ENCODE data around the gene ERC2.

The ERC2 gene

DNA sequence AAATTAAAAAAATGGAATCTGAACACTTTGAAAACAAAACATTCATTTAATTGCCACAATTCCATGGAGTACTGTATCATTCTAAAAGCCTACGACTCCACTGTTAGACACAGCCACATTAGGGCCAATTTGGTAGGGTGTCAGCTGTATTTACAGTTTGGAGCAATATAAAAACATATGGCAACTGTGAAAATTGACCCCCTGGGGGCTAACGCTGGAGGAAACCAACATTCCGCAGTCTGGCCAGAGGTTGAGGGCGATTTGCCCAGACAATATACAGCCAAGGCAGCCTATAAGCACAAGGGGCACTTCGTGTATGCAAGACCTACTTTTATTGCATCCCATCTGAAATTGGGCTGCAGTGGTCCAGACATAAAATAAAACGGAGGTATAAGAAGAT, 504.7 kb downstream of the ERC2 start:
- no peak for DNase-seq

DNA sequence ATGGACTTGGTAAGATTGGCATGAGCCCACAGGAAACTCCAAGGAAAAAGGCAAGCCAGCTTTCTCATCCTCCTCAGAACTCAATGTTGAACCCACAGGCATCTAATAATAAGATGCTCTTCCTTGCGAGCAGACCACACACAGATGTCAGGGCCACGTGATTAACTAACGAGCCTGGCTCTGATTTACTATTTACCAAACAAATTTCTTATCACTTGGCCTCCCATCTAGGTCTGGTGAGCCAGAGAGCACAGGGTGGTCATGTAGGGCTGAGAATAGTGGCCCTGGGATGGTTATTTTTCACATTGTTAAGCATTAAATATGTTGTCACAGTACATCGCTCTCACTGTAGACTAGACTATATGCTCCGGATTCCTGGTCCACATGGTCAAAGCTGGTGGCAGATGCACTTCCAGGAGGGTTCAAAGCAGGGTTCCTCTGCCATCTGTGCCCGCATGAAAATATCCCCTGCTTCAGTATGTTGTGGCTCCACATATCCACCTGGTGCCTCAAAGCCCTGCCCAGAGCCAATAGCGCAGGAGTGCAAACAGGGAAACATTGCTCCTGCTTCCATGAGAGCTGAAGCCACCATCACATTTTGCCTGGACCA, 508.7 kb downstream of the ERC2 start:
- DNase-seq = no peak

DNA sequence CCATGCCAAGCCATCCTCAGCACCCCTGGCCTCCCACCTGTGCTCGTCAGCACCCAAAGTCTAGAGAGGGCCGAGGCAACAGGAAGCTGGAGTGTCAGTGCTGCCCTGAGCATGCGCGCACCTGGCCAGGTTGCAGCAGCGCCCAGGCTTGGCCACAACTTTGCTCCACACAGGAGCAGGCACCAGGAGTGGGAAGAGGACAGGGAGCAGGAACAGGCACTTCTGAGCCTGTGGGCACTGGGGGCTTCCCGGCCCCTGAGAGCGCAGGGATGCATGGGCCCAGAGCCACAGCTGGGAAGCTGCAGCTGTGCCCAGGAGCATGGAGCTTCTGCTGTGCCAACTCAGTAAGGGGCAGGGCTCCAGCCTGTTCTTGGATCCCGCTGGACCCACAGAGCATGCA, 509.7 kb downstream of the ERC2 start:
- DNase-seq = no peak

DNA sequence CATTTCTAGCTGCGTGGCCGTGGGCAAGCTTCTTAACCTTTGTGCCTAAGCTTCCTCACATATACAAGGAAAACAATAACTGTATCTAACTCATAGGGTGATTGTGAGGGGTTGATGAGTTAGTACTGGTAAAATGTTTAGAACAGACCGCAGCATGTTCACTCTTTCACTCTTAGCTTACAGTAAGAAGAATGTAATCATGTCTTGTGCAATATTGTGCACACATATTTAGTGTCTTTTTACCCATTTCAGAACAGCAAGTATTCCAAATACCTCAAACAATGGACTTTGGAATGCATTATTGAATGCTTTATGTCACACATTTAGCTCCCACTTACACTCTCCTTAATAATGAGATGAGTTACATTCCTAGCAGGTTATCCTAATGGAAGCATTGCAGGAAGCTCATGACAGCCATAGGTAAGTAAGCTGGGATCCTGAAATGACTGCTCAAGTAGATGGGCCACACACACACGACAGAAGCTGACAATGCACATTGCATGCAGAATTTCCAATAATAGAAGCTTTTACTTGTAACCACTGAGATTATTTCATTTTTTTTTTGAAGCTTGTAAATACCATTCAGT, 512.3 kb downstream of the ERC2 start:
- DNase-seq = no peak

DNA sequence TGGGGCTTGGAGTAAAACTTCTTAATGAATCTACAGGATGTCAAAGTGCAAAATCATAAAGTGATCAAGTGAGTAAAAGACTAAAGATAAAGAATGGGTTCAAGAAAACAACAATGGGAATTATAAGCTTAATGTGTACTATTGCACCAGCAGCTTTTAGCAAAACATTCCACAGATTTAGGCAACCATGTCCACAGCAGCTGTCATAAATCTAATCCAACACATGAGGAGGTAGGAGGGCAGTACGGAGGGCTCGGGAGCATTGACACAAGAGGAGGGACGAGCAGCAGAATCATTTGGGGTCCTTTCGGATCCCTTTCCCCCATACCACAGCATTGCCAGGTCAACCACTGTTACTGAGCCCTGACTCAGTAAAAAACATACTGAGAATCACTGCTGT, 516.9 kb downstream of the ERC2 start:
- DNase-seq = no peak

DNA sequence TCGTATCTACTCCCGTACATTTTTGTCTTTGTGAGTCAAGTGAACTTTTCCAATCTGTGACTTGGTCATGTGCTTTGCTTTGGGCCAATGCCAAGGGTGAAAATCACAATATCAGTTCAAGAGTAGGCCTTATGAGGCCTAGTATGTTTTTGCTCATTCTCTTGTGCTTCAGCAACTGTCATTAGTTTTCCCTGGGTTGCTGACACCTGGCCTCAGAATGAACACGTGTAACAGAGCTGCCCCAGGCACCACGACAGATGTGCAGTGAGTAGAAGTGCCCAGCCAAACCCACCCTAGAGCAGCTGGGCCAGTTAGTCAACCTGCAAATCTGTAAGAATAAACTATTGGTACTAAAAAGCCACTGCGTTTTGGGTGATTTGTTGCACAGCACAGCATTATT, 520.9 kb downstream of the ERC2 start:
- DNase-seq = no peak

DNA sequence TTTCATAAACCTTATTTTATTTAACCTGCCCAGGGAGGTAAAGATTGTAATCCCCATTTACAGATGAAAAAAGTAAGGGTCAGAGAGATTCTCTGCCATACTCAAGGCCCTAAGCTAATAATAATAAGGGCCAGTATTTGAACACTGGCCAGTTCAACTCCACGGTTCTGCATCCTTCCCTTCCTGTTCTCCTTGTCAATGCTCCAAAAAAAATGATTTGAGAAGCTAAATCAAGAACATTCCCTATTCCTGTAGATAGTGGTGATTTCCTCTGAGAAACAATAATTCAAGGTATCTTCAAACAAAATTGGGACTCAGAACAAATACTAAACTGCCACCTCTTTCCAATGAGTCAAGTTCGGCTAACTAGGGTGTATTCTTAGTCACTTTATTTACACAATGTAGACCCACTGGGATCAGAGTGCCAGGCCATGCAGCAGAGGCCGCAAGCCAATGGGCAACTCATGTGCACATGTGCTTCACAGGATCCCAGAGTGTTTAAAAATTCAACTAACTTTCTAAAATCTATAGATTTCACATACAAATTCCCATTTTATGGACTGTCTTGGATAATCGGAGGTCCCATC, 521.6 kb downstream of the ERC2 start:
- DNase-seq = no peak

DNA sequence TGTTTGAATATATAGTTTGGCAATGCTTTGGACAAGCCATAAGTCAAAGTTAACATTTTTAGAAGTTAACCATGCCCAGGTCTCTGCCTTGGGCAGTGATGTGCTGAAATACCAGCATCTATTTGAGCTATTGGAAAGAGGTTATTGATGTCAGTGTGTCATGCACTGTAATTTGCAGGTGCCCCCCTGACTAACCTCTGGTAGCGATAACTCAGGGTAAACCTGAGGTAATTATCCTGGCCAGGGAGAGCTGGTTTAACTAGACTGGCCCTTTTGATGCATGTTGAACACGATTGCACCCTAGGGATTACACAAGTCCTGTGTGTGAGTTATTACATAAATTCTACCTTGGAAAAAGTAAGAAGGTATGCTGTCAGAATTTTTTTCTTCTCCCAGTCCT, 525.4 kb downstream of the ERC2 start:
- no peak for DNase-seq

DNA sequence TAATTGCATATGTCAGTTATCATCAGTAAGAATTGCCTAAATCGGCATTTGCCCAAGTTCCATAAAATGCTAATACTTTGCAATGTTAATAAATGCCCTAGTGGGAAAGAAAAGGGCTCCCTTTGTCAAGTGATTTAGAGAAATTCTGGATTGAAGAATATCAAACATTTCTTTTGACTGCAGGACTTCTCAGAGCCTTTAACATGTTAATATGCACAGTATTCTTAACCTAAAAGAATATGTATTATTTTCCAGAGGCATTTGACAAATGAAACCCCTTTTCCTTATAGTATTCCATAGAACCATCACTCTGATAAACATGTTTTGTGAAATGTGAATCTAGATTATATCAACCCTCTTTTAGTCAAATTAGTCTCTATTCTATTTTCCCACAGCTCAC, 529.0 kb downstream of the ERC2 start:
- no peak for DNase-seq

DNA sequence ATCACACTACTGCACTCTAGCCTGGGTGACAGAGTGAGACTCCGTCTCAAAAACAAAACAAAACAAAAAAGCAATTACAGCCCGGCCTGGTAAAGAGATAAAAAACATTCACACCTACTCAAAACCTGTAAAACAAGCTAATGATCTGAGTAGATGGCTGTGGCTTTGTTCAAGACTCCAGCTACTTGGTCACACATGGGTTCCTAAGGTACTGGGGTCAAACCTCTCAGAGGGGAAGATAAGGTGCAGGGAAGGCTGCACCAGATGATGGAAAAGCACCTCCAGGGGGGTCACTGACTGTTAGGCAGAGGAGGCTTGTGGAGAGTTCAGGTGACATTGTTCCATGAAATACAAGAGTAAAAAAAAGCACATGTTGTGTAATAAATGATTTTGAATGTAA, 531.0 kb downstream of the ERC2 start:
- no peak for DNase-seq

DNA sequence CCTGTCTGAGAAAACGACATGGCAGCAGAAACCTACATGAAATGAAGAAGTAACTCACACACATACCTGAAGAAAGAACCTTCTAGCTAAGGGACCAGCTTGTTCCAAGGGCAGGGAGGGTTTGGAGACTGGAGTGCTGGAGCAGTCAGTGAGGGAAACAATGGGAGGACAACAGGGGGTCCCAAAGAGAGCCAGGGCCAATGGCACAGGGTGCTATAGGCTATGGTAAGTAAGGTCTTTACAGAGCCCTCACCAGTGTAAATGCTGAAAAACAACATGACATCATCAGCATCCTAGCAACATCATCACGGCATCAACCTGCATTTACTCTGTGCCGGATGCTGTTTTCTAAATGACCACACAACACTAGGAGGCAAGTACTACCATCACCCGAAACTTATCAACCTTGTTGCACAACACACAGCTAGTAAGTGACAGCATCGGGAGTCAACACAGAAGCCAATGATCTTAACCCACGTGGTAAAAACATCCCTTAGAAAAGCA, 531.7 kb downstream of the ERC2 start:
- no peak for DNase-seq

DNA sequence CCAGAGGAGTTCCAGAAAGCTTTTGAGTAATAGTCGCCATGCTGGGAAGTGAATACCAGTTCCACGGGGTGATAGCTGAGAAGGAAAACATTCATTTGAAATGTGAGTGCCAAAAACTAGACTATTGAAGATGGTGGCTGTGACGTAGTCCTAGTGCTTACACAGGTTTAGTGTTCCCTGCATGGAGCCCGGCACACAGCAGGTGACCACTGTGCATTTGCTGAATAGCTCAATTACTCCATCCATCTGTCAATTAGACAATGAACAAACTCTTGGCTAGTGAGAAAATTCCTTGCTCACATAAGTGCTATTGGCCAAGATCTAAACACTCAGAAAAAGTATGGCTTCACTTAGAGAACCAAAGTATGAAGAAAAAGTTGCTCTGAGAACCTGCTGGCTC, 533.0 kb downstream of the ERC2 start:
- DNase-seq = no peak

DNA sequence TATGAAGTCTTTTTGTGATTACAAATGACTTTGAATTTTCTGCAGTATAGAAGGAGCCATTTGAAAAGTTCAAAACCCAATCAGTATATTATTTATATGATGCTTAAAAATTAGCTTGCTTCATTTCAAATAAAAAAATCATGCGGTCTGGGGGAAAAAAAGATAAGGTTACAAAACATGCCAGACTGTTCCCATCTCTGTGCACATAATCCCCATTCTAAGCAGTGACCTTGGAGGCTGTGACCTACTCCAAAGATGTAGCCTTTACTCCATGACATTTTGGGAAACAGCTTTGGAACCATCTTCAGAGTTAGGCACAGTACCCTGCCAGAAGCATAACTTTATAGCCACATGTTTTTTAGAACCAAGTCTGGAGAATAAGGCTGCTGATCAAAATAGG, 533.5 kb downstream of the ERC2 start:
- no peak for DNase-seq

DNA sequence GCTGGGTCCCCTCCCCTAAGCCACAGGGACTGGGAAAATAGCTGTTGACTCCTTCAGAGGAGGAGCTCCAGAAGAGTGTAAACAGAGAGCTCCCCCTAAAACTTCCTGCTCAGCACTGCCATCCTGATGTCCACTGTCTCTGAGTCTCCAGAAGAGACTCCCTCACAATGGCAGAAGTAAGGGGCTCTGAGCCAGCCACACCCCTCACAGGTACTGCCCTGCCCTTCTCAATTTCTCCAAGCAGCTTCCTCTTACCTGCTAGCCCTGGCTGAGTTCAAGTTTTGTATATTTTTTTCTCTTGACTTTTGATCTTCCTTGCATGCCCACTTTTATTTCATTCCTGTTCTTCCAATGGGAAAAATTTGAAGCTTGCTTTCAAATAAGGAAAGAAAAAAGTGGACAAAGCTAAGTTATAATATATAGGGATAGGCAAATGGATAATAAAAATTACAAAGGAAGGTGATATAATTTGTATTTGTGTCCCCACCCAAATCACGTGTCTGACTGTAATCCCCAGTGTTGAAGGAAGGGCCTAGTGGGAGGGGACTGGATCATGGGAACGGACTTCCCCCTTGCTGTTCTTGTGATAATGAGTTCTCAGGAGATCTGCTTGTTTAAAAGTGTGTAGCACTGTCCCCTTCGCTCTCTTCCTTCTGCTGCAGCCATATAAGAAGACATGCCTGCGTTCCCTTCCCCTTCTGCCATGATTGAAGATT, 539.0 kb downstream of the ERC2 start:
- no peak for DNase-seq

DNA sequence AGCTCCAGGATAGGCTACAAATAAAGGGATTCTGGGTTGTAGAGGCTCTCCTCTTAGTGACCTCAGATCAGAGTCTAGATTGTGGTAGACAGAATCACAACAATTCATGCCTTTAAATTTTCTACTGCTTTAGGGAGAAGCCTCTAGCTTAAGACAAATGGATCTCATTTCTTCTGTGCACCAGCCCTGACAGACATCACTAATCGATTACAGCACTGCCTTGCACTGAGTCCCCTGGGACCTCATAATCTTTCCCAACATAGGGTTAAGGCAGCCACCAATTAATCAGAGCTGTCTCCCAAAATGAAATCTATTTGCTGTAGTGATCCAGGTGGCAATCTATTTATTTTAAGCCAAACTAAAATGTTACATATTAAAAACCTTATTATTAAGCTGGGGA, 544.6 kb downstream of the ERC2 start:
- no peak for DNase-seq

DNA sequence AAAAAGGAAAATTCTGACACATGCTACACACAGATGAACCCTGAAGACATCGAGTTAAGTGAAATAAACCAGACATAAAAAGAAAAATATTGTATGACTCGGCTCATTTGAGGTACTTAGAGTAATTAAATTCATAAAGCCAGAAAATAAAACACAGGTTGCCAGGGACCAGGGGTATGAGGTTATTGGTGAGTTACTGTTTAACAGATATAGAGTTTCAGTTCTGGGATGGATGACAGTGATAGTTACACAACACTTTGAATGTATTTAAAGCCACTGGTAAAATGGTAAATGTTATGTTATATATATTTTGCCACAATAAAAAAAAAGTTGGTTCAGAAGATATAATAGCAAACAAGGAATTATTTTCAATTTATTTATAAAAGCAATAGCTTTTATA, 545.1 kb downstream of the ERC2 start:
- no peak for DNase-seq

DNA sequence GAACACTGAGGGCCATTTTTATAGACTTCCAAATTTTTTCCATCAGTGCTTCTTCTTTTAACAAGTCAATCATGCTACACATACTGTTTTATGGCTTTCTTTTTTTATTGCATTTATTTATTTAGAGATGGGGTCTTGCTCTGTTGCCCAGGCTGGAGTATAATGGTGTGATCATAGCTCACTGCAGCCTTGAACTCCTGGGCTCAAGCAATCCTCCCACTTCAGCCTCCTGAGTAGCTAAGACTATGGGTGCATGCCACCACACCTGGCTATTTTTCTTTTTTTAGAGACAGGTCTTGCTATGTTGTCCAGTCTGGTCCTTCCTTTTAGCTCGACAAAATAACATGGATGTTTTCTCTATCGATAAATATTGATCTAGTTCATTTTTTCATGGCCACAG, 555.4 kb downstream of the ERC2 start:
- no peak for DNase-seq

DNA sequence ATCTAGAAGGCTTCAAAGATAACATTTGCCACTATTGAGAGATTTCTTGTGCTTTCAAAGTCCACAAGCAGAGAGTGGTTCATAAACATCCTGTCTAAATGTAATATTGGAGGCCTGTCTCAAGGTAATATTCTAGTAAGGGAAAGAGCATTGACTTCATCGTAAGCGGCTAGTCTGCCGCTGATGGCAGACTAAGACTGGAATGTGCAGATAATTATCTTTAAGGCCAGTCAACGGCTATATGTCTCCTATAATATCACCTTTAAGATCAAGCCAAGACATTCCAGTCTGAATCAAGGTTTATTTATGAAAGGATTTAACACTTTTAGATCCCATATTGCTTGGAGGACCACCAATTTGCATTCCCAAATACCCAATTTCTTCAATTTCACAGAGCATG, 557.0 kb downstream of the ERC2 start:
- DNase-seq = no peak

DNA sequence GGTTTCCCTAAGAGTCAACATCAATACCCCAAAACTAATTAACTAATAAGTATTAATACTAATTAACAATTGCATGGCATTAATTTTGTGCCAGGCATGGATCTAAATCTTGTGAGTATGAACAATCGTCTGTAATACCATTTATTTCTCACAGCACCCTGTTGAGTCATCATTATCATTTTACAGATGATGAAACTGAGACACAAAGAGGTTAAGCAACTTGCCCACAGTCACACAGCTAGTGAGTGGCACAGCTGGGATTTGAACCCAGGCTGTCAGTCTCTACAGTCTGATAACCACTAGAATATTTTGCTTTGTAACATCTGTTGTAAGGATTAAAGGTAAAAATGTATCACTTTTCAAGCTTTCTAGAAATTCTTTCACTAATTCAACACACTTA, 557.7 kb downstream of the ERC2 start:
- no peak for DNase-seq

DNA sequence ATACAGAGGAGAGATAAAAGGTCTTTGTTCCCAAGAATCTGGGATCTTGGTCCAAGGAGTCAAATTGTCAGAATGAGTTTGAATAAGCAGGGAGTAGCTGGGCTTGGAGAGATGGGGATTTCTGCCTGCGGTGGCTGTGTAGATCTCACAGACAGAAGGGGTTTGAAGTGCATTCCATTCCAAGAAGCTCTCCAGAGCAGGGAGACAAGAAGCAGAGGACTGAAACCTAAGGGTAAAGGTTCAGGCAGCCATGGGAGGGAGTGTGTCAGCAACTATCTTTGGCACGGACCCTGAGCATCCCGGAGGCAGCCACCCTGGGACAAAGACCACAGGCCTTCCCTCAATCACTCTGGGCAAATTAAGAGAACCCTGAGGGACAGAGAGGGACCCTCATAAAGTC, 558.9 kb downstream of the ERC2 start:
- DNase-seq = no peak

DNA sequence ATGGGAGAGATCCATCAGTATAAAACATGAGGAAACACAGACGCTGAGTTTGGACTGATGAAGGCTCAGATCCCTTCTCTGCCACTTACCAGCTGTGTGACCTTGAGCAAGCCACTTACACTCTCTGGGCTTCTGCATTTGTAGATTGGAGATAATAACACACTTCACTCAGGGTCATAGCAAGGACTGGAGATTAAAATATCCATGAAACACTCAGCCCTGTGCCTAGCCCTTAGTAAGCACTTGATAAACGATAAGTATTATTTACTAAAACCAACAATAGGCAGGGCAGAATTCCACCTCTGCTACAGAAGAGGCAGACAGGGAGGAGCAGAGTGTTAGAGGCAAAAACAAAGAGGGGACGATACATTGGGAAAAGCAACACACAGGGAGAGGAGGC, 560.7 kb downstream of the ERC2 start:
- DNase-seq = no peak

DNA sequence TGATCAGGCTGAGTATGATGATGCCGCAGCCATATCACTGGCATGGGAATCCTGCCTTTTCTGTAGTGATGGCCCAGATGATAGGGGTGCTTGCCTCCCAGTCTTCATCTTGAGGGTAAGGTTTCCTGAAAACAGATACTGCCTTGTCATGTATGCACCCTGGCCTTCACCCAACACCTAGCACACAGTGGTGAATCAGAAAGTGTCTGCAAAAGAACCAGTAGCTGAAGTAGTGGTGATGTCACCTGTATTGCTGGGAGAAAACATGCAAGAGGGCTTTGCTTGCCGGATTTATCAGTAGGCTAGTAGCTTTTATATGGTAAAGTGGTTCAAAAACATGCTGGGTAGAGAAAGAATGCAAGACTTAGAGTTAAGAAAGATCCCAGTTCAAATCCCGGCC, 561.4 kb downstream of the ERC2 start:
- no peak for DNase-seq

DNA sequence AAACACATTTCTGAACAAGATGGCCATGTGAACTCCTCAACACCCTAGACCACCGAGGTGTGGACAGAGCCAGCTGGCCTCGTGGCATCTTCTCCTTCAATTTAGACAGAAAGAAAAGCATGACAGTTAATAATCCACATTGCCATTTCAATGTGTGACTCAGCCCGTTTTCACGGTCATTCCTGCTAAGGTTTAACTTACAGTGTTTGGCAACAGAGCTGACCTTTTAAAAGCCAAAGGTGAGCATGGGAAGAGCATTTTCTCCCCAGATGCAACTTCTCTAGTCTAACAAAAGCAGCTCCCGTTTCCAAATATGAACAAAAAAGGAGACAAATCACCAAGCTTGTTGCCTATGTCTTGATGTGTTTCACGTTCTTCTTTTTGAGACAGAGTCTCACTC, 563.6 kb downstream of the ERC2 start:
- no peak for DNase-seq

DNA sequence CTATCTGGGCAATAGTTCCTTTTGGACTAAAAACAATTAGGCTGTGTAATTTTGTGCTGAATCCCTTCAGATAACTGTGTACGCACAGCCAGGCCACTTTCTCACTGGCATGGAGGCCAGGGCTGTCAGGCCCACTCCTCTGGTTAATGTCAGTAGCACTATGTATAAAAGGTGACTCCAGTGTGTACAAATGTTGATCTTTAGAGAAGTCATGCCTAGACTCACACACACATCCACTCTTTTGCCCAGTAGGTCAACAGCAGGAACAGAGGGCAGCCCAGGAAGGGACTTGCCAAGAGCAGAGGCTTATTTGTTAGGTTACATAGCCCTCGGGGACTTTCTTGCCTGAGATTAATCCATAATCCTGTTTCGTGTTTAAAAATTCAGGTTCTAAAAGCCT, 564.6 kb downstream of the ERC2 start:
- DNase-seq = no peak
